NB4 (cell line): ENCODE data around the gene MYOM3.

ENCODE experiments used
- CTCF ChIP-seq: IDR thresholded peaks from one replicate; pipeline ENCODE4 v1.5.1; 2012; ENCODE audit warnings: low read depth, low read length
- MAX ChIP-seq: IDR thresholded peaks from 2 replicates; pipeline ENCODE4 v1.6.1; 2011; ENCODE audit warnings: low read depth, low read length
- MYC ChIP-seq: IDR thresholded peaks from 2 replicates; pipeline ENCODE4 v1.6.1; 2011; ENCODE audit warnings: low read depth, low read length
- POLR2A ChIP-seq: IDR thresholded peaks from 2 replicates; pipeline ENCODE4 v1.6.1; 2011; ENCODE audit warnings: mild to moderate bottlenecking; ENCODE audit not compliant: insufficient read length; ENCODE audit errors: extremely low read depth

GRCh38 chr1:24080131-24080530 is 31.8 kb downstream of the MYOM3 start:
- TF ChIP-seq CTCF: no peak
- no peak for TF ChIP-seq POLR2A
- TF ChIP-seq MAX: no peak
- TF ChIP-seq MYC: no peak
